ENCODE measurements around the gene TLX1. TPM values are rescaled to one million over a fixed set of nuclear protein-coding genes. Genes with fewer than 3 reads are reported as not detected.

TLX1 gene
- total RNA-seq, 1 donor from 2014 or later = not detected

DNA sequence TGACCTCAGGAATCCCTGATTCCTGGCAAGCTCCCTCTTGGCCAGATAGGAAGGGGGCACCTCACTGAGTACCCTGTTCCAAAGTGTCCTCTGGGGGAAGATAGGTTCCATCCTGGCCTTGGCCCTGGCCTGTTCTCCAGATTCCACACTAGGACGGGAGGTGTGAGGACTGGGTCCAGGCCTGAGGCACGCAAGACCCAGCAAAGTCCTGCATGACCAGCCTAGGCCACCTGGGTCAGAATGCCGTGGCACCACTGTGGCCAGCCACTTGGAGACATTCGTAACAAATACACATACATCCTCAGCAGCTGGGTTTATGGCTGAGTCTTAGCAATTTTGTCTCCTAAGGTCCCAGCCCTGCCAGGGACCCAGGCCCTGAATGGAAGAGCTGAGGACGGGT lies 23.3 kb upstream of the TLX1 start:
- H3K27me3 ChIP-seq = no peaks in the 10 kb centered on the region
- no peak overlapping the region for H3K4me3 ChIP-seq
- H3K27ac ChIP-seq = no peak overlapping the region
- no peak for DNase-seq (ENCODE audit: extremely low spot score in 2 of 2)
- TF ChIP-seq, protein P1, sequence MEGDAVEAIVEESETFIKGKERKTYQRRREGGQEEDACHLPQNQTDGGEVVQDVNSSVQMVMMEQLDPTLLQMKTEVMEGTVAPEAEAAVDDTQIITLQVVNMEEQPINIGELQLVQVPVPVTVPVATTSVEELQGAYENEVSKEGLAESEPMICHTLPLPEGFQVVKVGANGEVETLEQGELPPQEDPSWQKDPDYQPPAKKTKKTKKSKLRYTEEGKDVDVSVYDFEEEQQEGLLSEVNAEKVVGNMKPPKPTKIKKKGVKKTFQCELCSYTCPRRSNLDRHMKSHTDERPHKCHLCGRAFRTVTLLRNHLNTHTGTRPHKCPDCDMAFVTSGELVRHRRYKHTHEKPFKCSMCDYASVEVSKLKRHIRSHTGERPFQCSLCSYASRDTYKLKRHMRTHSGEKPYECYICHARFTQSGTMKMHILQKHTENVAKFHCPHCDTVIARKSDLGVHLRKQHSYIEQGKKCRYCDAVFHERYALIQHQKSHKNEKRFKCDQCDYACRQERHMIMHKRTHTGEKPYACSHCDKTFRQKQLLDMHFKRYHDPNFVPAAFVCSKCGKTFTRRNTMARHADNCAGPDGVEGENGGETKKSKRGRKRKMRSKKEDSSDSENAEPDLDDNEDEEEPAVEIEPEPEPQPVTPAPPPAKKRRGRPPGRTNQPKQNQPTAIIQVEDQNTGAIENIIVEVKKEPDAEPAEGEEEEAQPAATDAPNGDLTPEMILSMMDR (IDR thresholded peaks at IDR 0.05) = no peak
- no peaks in the 10 kb centered on the region for H3K4me1 ChIP-seq
- no peaks in the 10 kb centered on the region for H3K36me3 ChIP-seq
- intact Hi-C loops (cut with DNase I) = no loop called here
- H3K9me3 ChIP-seq = no peaks in the 10 kb centered on the region

DNA sequence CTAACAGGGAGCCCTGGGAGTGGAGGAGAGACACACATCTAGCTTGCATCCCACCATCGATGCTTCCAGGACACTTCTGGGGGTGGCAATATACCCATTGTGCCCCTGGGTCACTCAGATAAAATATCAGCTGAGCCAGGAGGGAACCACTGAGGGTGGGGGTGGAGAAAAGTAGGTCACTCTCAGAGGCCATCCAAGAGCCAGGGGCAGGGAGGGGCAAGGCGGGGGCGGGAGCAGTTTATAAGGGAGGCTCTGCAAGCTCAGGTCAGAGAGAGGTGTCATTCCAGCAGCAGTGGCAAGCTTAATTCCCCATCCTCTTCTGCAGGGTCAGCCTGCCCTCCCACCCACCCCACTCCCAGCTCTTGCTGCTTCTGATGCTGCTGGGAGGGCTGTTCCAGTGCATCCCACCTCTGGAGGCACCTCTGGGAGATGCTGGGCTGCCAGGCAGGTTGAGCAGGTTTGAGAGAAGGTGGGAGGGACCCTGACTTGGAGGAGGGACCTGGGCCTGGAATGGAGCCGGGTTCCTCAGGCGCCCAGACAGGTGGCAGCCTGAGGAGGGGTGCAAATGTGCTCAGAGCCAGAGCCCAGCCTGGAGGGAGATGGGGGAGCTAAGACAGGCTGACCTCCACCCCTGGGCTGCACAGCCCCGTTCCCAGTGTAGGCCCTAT lies 20.1 kb upstream of the TLX1 start:
- TF ChIP-seq POLR2AphosphoS5 (IDR thresholded peaks at IDR 0.05; ENCODE audit: insufficient read depth in 1 of 2, low read depth in 1 of 2) = no peak
- no peak for TF ChIP-seq POLR2A (IDR thresholded peaks at IDR 0.05)
- TF ChIP-seq, protein P1 (IDR thresholded peaks at IDR 0.05) = no peak
- H3K4me3 ChIP-seq = no peak overlapping the region
- no peaks in the 10 kb centered on the region for H3K27me3 ChIP-seq
- H3K9me3 ChIP-seq = no peaks in the 10 kb centered on the region
- no peak overlapping the region for H3K27ac ChIP-seq
- DNase-seq (ENCODE audit: extremely low spot score in 2 of 2) = no peak
- no peaks in the 10 kb centered on the region for H3K4me1 ChIP-seq
- intact Hi-C loops (cut with DNase I) = no loop called here
- no peaks in the 10 kb centered on the region for H3K36me3 ChIP-seq

DNA sequence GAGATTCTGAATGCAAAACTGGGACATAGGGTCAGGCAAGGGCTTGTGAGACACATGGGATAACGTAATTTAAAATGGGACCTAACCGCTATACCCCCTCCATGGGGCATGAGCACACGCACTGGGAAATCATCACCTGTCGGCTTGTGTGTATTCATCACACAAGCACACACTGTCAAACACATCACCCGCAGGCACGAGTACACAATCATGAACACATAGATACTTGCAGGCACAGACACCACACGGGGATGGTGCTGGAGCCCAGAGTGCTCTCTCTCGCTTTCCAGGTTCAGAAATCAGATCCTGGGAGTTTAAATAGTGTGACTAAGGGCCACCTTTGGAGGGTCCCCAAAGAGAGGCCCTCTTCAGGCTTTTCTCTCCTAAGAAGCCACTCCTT lies 19.6 kb upstream of the TLX1 start:
- TF ChIP-seq POLR2A (IDR thresholded peaks at IDR 0.05) (no peak), POLR2AphosphoS5 (IDR thresholded peaks at IDR 0.05; ENCODE audit: insufficient read depth in 1 of 2, low read depth in 1 of 2) (no peak)
- TF ChIP-seq, protein P1 (IDR thresholded peaks at IDR 0.05) = no peak
- H3K9me3 ChIP-seq = no peaks in the 10 kb centered on the region
- no peaks in the 10 kb centered on the region for H3K4me1 ChIP-seq
- DNase-seq (ENCODE audit: extremely low spot score in 2 of 2) = no peak
- no peak overlapping the region for H3K27ac ChIP-seq
- H3K36me3 ChIP-seq = no peaks in the 10 kb centered on the region
- no peak overlapping the region for H3K4me3 ChIP-seq
- intact Hi-C loops (cut with DNase I) = no loop called here
- no peaks in the 10 kb centered on the region for H3K27me3 ChIP-seq

DNA sequence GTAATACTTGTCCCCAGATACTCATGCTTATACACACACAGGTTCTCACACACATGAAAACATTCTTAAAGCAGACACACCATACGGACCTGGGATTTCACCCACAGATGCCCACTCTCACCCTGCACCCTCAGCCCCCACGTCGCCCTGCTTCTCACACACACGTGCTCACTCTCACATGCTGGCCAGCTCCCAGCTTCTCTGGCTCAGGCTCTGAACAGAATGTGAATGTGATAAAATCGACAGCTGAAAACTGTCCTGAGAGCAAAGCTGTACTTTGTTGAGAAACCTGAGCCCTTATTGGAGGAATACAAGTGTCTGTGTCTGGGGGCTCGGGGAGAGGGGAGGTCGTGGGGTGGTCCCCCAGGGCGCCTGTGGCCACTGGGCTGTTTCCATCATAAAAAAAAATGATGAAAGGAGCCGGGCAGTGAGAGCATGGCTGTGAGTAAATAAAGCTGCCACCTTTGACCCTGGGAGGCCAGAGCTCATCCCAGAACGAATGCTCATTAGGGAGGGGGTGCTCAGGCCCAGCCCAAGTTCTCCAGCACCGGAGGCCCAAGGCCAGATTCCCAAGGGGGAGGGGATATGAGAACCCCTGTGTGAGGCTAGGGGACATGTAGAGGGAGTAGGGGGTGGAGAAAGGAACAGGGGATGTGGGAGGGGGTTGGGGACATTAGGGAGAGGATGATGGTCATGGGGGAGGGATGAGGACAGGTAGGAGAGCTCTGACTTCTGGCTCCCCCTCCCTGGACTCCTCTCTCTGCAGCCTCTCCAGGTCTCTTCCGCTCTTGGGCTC lies 18.1 kb upstream of the TLX1 start:
- Histone ChIP-seq H3K9me3 (no peaks in the 10 kb centered on the region), H3K4me1 (no peaks in the 10 kb centered on the region), H3K27ac (no peak overlapping the region), H3K4me3 (no peak overlapping the region), H3K27me3 (no peaks in the 10 kb centered on the region), H3K36me3 (no peaks in the 10 kb centered on the region)
- intact Hi-C loops (cut with DNase I) = no loop called here
- TF ChIP-seq POLR2A (IDR thresholded peaks at IDR 0.05) (no peak), POLR2AphosphoS5 (IDR thresholded peaks at IDR 0.05; ENCODE audit: insufficient read depth in 1 of 2, low read depth in 1 of 2) (no peak)
- TF ChIP-seq, protein P1 (IDR thresholded peaks at IDR 0.05) = no peak
- no peak for DNase-seq (ENCODE audit: extremely low spot score in 2 of 2)

DNA sequence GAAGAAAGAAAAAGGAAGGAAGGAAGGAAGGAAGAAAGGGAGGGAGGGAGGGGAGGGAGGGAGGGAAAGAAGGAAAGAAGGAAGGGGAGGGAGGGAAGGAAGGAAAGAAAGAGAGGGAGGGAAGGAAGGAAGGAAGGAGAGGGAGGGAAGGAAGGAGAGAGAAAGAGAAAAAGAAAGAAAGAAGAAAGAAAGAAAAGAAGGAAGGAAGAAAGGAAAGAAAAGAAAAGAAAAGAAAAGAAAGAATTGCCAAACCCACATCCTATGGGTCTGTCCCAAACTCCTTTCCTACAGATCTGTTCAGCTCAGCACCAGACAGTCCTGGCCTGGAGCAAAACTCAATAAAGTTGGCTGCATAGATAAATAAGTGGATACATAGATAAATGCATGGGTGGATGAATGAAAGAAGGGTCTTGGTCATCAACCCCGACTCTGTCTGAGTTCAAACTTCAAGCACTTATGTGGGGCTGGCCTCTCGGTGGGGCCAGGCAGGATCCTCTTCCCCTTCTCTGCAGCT lies 17.2 kb upstream of the TLX1 start:
- Histone ChIP-seq H3K4me1 (no peaks in the 10 kb centered on the region), H3K9me3 (no peaks in the 10 kb centered on the region), H3K27ac (no peak overlapping the region), H3K36me3 (no peaks in the 10 kb centered on the region), H3K27me3 (no peaks in the 10 kb centered on the region), H3K4me3 (no peak overlapping the region)
- no peak for TF ChIP-seq POLR2AphosphoS5 (IDR thresholded peaks at IDR 0.05; ENCODE audit: insufficient read depth in 1 of 2, low read depth in 1 of 2)
- no peak for TF ChIP-seq POLR2A (IDR thresholded peaks at IDR 0.05)
- TF ChIP-seq, protein P1 (IDR thresholded peaks at IDR 0.05) = no peak
- intact Hi-C loops (cut with DNase I) = no loop called here
- no peak for DNase-seq (ENCODE audit: extremely low spot score in 2 of 2)
